Large intestine (tissue), 3 donors: Measurements from ENCODE around the gene PCNX4. TPM values are rescaled to one million over a fixed set of nuclear protein-coding genes. Genes with fewer than 3 reads are reported as not detected.

Experiments used
- DNase-seq, 2 donors: peaks; one replicate each; pipeline versions ENCODE4 v3.0.0 to v3.0.0-alpha.2; 2013
- H3K27ac ChIP-seq: one replicate; pipeline ENCODE4 v1.5.1; 2013; ENCODE audit warnings: low read length
- H3K27me3 ChIP-seq: 2 replicates; pipeline ENCODE4 v1.6.1; 2013; ENCODE audit warnings: low read length; ENCODE audit not compliant: control insufficient read depth, insufficient read depth
- H3K36me3 ChIP-seq: 2 replicates; pipeline ENCODE4 v1.6.1; 2013; ENCODE audit warnings: low read length; ENCODE audit not compliant: control insufficient read depth, insufficient read depth
- H3K4me1 ChIP-seq: one replicate; pipeline ENCODE4 v1.6.1; 2013; ENCODE audit warnings: low read length; ENCODE audit not compliant: control insufficient read depth, insufficient read depth
- H3K4me3 ChIP-seq: one replicate; pipeline ENCODE4 v1.5.1; 2013; ENCODE audit warnings: low read length
- H3K9me3 ChIP-seq: one replicate; pipeline ENCODE4 v1.6.1; 2013; ENCODE audit warnings: mild to moderate bottlenecking, low read depth, low read length, moderate library complexity; ENCODE audit not compliant: control insufficient read depth
- WGBS: methylation state at CpG from one replicate; pipeline ENCODE4 v1.1.5; 2013; ENCODE audit warnings: low lambda C conversion rate; ENCODE audit not compliant: insufficient coverage; 5-methylcytosine and 5-hydroxymethylcytosine counted together
- polyA plus RNA-seq: library from polyadenylated mRNA; unstranded; fragments of 120-200 nt; gene quantifications from one replicate; pipeline ENCODE4 v1.2.1, GENCODE V29; 2013

PCNX4 gene
- polyA plus RNA-seq, 1 donor = 48.4 TPM

DNA sequence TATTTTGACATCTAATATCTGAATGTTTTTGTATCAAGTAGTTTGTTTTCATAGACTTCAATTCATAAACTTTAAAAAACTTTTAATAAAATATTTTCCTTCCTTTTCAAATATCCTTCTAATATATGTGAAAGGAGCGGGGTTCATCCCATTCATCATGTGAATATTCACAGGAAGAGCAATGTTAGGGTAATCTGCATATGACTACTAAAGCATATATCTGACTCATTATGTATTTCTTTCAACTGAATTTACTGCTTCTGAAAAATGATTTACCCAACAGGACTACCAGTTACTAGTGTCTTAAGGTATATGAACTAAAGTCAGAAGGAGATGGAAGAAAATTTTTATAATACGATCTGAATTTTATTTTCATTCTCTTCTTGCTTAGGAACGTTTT lies 43.0 kb downstream of the PCNX4 start:
- Histone ChIP-seq H3K27me3 (no peaks in the 10 kb centered on the region), H3K36me3 (peaks cover 3% of the 10 kb centered on the region), H3K4me3 (no peak overlapping the region), H3K9me3 (no peaks in the 10 kb centered on the region), H3K27ac (no peak overlapping the region), H3K4me1 (no peaks in the 10 kb centered on the region)
- no peak for DNase-seq
- WGBS = 100% methylated on average over 2 of the region's 3 CpGs

DNA sequence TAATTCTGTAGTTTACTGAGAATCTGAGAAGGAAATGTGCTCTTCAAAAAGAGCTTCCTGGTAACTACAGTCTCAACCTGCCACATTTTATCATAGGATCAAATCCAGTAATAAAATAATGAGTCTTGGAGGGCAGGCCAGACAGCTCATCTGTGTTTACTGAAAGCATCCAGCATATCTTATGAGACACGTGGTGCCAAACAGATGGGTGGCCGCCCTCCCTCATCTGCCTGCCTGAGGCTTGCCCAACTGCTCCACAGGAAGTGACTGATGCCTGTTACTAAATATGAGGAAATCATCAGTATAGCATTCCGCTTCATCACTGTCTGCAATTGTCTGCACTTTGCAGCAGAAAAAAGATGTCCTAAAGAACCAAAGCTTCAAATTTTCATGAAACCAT lies 60.0 kb downstream of the PCNX4 start:
- WGBS = no CpG with 5 or more reads among the region's 3 CpGs
- Histone ChIP-seq H3K9me3 (no peaks in the 10 kb centered on the region), H3K27ac (no peak overlapping the region), H3K4me1 (no peaks in the 10 kb centered on the region), H3K27me3 (no peaks in the 10 kb centered on the region), H3K36me3 (peaks cover 58% of the 10 kb centered on the region), H3K4me3 (no peak overlapping the region)
- DNase-seq = peak; percentile 23 to 31

DNA sequence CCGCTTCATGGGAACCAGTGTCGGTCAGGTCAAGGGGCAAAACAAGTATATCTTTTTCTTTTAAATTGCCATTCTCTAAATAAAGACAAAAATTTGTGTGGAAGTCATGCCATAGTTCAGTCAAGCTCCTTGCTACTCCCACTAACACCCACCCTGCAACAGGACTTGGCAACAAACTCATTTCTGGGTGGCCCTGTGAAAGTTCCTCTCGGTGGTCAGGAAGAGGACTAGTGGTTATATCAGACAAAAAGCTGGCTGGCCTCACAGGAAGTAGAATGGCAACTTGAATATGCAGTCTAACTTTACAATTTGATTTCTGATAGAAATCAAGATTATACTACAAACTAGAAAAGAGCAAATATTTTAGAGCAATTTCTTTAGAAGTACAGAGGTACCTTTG lies 62.3 kb downstream of the PCNX4 start:
- Histone ChIP-seq H3K4me1 (no peaks in the 10 kb centered on the region), H3K27me3 (no peaks in the 10 kb centered on the region), H3K27ac (no peak overlapping the region), H3K36me3 (peaks cover 44% of the 10 kb centered on the region), H3K9me3 (no peaks in the 10 kb centered on the region), H3K4me3 (no peak overlapping the region)
- WGBS = no CpG with 5 or more reads among the region's 3 CpGs
- DNase-seq = no peak

DNA sequence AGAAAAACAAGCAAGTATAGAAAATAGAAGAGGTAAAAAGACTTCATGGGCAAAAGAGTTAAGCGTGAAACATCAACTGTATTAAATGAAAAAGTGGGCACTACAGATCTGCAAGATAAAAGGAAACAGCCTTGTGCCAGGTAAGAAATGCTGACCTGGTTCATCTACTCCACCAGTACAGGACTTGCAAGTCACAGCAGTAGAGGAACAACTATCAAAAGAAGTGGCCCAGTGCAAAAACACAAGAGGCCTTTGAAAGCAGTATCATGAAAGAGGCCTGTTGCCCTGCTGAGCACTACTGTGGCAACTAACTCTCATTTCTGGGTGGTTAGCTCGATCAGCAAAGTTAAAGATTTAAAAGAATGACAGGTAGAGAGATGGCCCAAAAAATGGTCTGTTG lies 62.9 kb downstream of the PCNX4 start:
- no peaks in the 10 kb centered on the region for H3K4me1 ChIP-seq
- H3K36me3 ChIP-seq = peaks cover 39% of the 10 kb centered on the region
- H3K4me3 ChIP-seq = no peak overlapping the region
- DNase-seq = no peak
- no peaks in the 10 kb centered on the region for H3K9me3 ChIP-seq
- no peaks in the 10 kb centered on the region for H3K27me3 ChIP-seq
- WGBS = 100% methylated on average over 2 of the region's 2 CpGs
- no peak overlapping the region for H3K27ac ChIP-seq

DNA sequence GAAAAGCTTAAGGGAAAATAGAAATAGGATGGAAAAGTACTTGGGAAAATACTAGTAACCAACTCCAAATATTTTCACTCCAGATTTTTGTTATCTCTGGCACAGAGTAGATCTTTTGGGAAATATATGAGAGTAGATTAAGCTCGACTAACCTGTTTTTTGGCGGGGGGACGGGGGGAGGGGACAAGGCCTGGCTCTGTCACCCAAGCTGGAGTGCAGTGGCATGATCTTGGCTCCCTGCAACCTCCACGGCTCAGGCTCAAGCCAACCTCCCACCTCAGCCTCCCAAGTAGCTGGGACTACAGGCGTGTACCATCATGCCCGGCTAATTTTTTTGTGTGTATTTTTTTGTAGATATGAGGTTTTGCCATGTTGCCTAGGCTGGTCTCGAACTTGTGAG lies 68.7 kb downstream of the PCNX4 start:
- Histone ChIP-seq H3K4me1 (no peaks in the 10 kb centered on the region), H3K27me3 (no peaks in the 10 kb centered on the region), H3K9me3 (no peaks in the 10 kb centered on the region), H3K27ac (no peak overlapping the region), H3K4me3 (no peak overlapping the region), H3K36me3 (peaks cover 8% of the 10 kb centered on the region)
- WGBS = no CpG with 5 or more reads among the region's 7 CpGs
- no peak for DNase-seq

DNA sequence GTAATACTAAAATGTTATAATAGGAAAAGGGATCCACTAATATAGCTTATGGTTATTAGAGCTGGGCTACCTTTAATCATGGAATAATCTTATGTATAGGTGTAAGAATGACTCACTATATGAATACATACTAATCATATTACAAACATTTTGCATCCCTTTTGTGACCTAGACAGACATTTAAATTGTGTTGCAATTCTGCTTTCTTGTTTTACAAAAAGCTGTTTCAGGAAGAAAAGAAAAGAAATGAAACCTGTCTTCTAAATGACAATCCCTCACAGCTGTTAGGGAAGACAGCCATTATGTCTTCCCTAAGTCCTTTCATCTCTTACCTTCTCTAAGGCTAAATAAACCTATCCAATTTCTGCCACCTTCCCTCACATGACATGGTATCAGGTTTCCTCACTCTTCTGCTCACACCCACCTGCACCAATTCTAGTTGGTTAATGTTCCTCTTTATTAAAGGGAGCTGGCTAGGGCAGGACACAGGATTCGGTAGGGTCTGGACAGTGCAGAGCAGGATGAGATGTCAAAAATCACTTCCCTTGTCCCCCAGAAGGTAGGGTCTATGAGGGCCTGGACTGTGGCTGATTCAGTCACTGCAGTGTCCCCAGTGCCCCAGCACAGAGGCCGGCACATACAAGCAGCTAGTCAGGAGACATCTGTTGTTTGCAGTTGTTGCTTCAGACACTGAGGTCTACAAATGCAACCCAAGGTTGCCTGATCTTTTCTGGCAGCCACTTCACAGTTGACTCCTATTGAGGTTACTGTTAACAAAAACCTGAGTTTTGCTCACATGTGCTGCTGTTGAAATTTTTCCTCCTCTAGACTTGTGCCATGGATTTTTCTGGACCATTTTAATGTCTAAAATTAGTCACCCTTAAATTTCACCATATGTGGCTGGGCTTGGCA lies 69.7 kb downstream of the PCNX4 start:
- DNase-seq = peak in 1 of 2 donors; percentile 31
- no peak overlapping the region for H3K4me3 ChIP-seq
- H3K9me3 ChIP-seq = no peaks in the 10 kb centered on the region
- H3K27me3 ChIP-seq = no peaks in the 10 kb centered on the region
- peaks cover 4% of the 10 kb centered on the region for H3K4me1 ChIP-seq
- no CpG with 5 or more reads among the region's 2 CpGs for WGBS
- H3K36me3 ChIP-seq = peaks cover 4% of the 10 kb centered on the region
- no peak overlapping the region for H3K27ac ChIP-seq

DNA sequence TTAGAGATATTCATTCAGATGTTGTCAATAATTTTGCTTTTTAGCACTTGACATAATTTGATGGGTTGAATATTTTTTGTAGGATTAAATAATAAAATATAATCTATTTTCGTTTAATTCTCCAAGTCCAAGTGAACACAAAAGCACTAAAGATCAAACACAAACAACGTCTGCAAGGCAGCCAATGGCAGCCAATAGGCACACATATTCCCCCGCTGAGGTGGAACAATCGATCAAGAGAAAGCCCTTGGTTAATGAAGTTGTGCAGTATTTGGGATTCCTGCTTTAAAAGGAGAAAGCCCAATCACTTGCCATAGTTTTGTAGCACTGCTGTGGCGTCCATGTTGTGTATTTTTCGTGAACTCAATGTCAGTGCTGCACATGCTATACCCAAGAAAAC lies 72.0 kb downstream of the PCNX4 start:
- no CpG with 5 or more reads among the region's 6 CpGs for WGBS
- H3K27me3 ChIP-seq = no peaks in the 10 kb centered on the region
- no peaks in the 10 kb centered on the region for H3K9me3 ChIP-seq
- H3K4me1 ChIP-seq = peaks cover 4% of the 10 kb centered on the region
- H3K4me3 ChIP-seq = peak overlapping the region; percentile 64
- H3K27ac ChIP-seq = peak overlapping the region; percentile 91
- DNase-seq = peak in 1 of 2 donors; percentile 24
- H3K36me3 ChIP-seq = peaks cover 4% of the 10 kb centered on the region

DNA sequence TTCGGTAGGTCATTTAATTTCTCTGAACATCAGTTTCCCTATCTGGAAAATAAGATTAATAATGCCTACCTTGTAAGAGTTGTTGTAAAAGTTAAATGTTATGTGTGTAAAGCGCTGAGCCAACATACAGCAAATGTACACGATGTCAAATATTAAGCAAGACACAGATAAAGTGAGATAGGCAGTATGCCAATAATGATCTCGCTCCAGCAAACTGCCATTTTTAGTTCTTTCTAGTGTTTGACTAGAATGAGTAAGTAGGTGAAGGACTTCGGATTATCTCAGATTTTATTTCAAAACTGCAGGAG lies 72.6 kb downstream of the PCNX4 start:
- peak overlapping the region; percentile 64 for H3K4me3 ChIP-seq
- no CpG with 5 or more reads among the region's 5 CpGs for WGBS

DNA sequence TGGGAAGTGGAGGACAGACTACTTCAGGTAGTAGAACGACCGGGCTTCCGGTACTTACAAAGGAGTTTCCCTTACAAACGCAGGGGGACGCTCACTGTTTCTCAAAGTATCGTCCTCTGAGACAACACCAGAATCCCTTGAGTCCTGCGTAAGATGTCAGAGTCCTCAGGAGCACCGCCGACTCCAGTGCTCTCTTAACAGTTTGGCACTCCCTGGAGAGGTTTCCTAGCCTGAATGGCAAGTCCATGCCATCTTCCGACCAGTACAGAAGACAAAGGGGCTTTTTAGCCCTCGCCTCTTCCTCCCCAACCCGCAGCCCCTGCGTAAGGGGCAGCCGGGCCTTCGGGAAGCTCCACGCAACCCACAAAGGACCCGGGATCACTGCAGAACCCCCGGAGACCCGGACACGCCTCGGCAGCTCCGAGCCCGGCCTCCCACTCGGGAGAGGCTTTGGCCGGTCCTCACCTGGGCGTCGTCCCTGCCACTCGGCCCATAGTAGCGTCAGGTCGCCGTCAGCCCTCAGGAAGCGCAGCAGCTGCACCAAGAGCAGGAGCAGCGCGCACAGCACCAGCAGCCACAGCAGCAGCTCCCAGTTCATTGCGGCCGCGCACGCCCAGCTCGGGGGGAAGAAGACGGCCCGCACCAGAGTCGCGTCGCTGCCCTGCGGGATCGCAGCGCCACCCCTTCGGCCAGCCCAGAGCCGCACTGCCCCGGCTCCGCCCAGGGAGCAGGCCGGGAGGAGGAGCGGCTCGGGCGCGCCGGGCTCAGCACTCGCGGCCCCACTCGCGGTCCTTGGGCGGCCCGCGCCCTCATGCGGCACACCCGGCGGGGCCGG lies 73.2 kb downstream of the PCNX4 start, which contains the start of gene DHRS7:
Gene DHRS7 (minus strand): TSS at position 687 of the 835 bp plus-strand sequence. CDS start 89 bp downstream, at position 598.
- no CpG with 5 or more reads among the region's 68 CpGs for WGBS
- Histone ChIP-seq H3K4me3 (peak within 1 kb of the TSS; percentile 64), H3K9me3 (no peaks in the 10 kb centered on the region), H3K27me3 (no peaks in the 10 kb centered on the region), H3K36me3 (peaks cover 4% of the 10 kb centered on the region), H3K27ac (peak within 1 kb of the TSS; percentile 91), H3K4me1 (peaks cover 4% of the 10 kb centered on the region)
- DNase-seq = peak; percentile 73 to 91

More for the DNA sequence above, 72.6 kb downstream of the PCNX4 start:
- peak in 1 of 2 donors; percentile 61 for DNase-seq
- H3K9me3 ChIP-seq = no peaks in the 10 kb centered on the region
- H3K4me1 ChIP-seq = peaks cover 4% of the 10 kb centered on the region
- H3K27ac ChIP-seq = peak overlapping the region; percentile 91
- peaks cover 4% of the 10 kb centered on the region for H3K36me3 ChIP-seq
- H3K27me3 ChIP-seq = no peaks in the 10 kb centered on the region

DNA sequence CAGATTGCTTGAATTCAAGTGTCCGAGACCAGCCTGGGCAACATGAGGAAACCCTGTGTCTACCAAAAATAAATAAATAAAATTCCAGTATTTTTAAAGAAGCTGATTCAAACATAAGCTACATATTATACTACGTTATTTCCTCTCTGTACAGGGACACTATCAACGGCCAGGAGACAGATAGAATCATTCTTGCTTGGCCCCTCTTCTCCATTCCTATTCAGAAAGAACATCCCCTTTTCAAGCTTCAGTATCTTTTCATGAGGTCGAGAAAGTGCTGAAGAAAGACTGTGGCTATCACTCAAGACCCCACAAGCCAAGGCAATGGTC lies 73.8 kb downstream of the PCNX4 start:
- Histone ChIP-seq H3K4me1 (peaks cover 4% of the 10 kb centered on the region), H3K9me3 (no peaks in the 10 kb centered on the region), H3K27me3 (no peaks in the 10 kb centered on the region), H3K36me3 (peaks cover 2% of the 10 kb centered on the region), H3K4me3 (peak overlapping the region; percentile 21), H3K27ac (peak overlapping the region; percentile 70)
- WGBS = no CpG with 5 or more reads among the region's 4 CpGs
- no peak for DNase-seq
